Nephron (organoid): ENCODE results near the gene PLEKHG5.

Experiments used
- H3K27ac Mint-ChIP-seq, 3 experiments: 2 replicates each; pipeline ENCODE4 v1.8.0; 2020; ENCODE audit warnings: mixed read lengths in 3 of 3, mild to moderate bottlenecking in 2 of 3, moderate library complexity in 1 of 3
- H3K27me3 Mint-ChIP-seq: 2 replicates; pipeline ENCODE4 v1.8.0; 2021; ENCODE audit warnings: low read depth, mild to moderate bottlenecking, moderate library complexity, mixed read lengths
- H3K36me3 Mint-ChIP-seq: 2 replicates; pipeline ENCODE4 v1.8.0; 2020; ENCODE audit warnings: low read depth, mixed read lengths
- H3K4me1 Mint-ChIP-seq: 2 replicates; pipeline ENCODE4 v1.8.0; 2020; ENCODE audit warnings: mixed read lengths
- H3K4me3 Mint-ChIP-seq, 3 experiments: 2 replicates each; pipeline ENCODE4 v1.8.0; 2020; ENCODE audit warnings: mild to moderate bottlenecking in 3 of 3, mixed read lengths in 3 of 3, moderate library complexity in 2 of 3
- H3K9me3 Mint-ChIP-seq: 2 replicates; pipeline ENCODE4 v1.8.0; 2020; ENCODE audit warnings: mixed read lengths
- TF ChIP-seq, protein P1 (sequence below), 3 experiments: fragments of 200-600 bp; sonication (generic); IDR thresholded peaks; one replicate each; pipeline ENCODE4 v1.5.0; 2021; ENCODE audit warnings: antibody characterized with exemption in 3 of 3; ENCODE audit not compliant: unreplicated experiment in 3 of 3

The PLEKHG5 gene

DNA sequence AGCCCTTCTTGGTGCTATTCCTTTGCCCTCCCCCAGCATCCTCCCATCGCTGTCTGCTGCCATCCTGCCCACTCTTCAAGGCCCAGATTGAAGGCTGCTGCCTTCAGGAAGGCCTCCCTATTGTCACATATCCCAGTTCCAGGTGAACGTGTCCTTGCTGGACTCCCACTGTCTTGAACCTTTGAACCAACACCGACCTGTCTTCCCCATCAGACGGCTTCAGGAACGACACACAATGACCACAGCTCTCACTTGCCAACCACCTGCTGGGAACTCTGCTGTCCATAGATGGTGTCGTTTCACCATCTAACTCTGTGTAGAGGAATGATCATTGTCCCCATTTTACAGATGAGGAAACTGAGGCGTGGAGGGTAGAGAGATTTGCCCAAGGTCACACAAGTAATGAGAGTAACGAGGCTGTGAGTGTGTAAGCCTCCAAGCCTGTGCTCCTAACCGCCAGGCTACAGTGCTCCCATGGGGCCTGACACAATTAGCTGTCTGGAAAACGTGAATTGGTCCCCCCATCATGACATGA is 9.9 kb upstream of the PLEKHG5 start:
- H3K4me1 Mint-ChIP-seq = peaks cover 42% of the 10 kb centered on the region

DNA sequence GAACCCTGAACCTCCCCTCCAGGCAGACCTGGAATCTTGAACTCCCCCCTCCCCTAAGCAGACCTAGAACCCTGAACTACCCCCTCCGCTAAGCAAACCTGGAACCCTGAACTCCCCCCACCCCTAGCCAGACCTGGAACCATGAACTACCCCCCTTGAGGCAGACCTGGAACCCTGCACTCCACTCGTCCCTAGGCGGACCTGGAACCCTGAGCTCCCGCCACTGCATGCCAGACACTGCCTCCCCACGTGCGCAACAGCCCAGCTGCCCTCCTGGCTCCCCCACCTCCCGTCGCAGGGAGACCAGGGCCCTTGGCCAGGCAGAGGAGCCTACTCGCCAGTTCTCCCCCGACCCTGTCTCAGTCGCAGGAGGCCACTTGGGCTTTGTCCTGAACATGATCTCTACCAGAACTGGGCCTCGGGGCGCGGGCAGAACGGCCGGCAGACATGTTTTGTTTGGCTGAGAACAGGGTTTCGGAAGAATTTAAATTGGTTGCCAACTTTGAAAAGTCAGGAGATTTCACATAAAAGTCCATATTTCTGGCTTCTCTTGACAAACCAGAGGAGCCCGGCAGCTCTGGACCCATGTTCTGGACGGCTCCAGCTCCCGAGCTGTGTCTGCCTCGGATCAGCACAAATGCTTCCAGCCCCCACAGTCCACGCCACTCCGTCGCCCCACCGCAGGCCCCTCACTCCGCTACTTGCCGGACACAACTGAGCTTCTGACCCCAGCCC is 9.2 kb upstream of the PLEKHG5 start:
- Mint-ChIP-seq H3K36me3 (no peaks in the 10 kb centered on the region), H3K27me3 (peaks cover 18% of the 10 kb centered on the region), H3K9me3 (no peaks in the 10 kb centered on the region), H3K27ac (peak overlapping the region in 2 of 3 experiments; percentile 40 to 77), H3K4me1 (peaks cover 42% of the 10 kb centered on the region), H3K4me3 (peak overlapping the region in 2 of 3 experiments; percentile 9 to 21)
- TF ChIP-seq, protein P1, sequence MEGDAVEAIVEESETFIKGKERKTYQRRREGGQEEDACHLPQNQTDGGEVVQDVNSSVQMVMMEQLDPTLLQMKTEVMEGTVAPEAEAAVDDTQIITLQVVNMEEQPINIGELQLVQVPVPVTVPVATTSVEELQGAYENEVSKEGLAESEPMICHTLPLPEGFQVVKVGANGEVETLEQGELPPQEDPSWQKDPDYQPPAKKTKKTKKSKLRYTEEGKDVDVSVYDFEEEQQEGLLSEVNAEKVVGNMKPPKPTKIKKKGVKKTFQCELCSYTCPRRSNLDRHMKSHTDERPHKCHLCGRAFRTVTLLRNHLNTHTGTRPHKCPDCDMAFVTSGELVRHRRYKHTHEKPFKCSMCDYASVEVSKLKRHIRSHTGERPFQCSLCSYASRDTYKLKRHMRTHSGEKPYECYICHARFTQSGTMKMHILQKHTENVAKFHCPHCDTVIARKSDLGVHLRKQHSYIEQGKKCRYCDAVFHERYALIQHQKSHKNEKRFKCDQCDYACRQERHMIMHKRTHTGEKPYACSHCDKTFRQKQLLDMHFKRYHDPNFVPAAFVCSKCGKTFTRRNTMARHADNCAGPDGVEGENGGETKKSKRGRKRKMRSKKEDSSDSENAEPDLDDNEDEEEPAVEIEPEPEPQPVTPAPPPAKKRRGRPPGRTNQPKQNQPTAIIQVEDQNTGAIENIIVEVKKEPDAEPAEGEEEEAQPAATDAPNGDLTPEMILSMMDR (IDR thresholded peaks at IDR 0.05; ENCODE audit: unreplicated experiment in 3 of 3) = no peak

More for the DNA sequence above, 9.9 kb upstream of the PLEKHG5 start:
- H3K36me3 Mint-ChIP-seq = no peaks in the 10 kb centered on the region
- peak overlapping the region in 2 of 3 experiments; percentile 9 to 21 for H3K4me3 Mint-ChIP-seq
- TF ChIP-seq, protein P1 (IDR thresholded peaks at IDR 0.05; ENCODE audit: unreplicated experiment in 3 of 3) = no peak
- peak overlapping the region in 2 of 3 experiments; percentile 40 to 77 for H3K27ac Mint-ChIP-seq
- no peaks in the 10 kb centered on the region for H3K9me3 Mint-ChIP-seq
- peaks cover 15% of the 10 kb centered on the region for H3K27me3 Mint-ChIP-seq

DNA sequence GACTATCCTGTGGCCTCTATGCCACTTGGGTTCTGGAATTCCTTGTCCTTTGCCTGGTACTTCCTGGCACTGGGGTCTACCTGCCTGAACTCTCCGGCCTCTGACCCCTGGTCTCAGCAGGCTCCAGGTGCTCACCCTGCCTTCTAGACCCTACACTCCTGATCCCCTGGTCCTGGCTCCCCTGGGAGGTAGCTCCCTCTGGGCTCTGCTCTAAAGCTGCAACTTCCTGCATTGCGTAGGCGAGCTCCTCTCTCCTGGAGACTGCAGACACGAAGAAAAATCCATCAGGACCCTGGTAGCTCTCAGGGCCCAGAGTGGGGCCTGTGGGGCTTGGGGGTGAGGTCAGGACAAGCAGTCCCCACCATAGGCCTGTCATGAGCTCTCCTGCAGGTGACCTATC is 7.8 kb upstream of the PLEKHG5 start:
- Mint-ChIP-seq H3K4me3 (peak overlapping the region; percentile 67 to 81 (median 77)), H3K4me1 (peaks cover 42% of the 10 kb centered on the region), H3K27ac (peak overlapping the region in 1 of 3 experiments; percentile 54), H3K9me3 (no peaks in the 10 kb centered on the region), H3K27me3 (peaks cover 10% of the 10 kb centered on the region), H3K36me3 (no peaks in the 10 kb centered on the region)
- TF ChIP-seq, protein P1 (IDR thresholded peaks at IDR 0.05; ENCODE audit: unreplicated experiment in 3 of 3) = no peak

DNA sequence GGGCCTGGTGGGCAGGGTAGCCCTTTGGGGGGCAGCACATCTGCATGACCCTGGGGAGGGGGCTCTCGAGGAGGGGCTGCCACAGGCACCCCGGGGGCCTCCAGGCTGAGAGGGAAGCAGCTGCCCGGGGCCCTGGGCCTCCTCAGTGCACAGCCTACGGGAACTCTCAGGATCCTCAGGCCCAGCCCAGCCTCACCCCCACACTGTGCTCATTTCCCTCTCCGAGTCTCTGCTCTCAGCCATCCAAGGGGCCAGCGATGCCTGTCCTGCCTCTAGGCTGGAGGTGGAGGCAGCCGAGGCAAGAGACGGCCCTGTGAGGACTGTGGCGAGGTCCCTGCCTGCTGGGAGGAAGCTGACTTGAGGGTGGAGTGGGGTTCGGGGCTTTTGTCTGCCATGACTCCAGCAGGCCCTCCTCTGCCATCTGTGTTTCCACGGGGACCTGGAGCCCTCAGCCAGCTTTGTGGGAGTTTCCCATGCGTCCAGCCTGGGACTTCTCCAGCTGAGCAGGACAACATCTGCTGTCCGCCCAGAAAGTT is 7.2 kb upstream of the PLEKHG5 start:
- H3K9me3 Mint-ChIP-seq = no peaks in the 10 kb centered on the region
- TF ChIP-seq, protein P1 (IDR thresholded peaks at IDR 0.05; ENCODE audit: unreplicated experiment in 3 of 3) = no peak
- H3K27ac Mint-ChIP-seq = peak overlapping the region in 1 of 3 experiments; percentile 54
- peak overlapping the region; percentile 67 to 84 (median 81) for H3K4me3 Mint-ChIP-seq
- H3K27me3 Mint-ChIP-seq = peaks cover 8% of the 10 kb centered on the region
- H3K4me1 Mint-ChIP-seq = peaks cover 42% of the 10 kb centered on the region
- no peaks in the 10 kb centered on the region for H3K36me3 Mint-ChIP-seq

DNA sequence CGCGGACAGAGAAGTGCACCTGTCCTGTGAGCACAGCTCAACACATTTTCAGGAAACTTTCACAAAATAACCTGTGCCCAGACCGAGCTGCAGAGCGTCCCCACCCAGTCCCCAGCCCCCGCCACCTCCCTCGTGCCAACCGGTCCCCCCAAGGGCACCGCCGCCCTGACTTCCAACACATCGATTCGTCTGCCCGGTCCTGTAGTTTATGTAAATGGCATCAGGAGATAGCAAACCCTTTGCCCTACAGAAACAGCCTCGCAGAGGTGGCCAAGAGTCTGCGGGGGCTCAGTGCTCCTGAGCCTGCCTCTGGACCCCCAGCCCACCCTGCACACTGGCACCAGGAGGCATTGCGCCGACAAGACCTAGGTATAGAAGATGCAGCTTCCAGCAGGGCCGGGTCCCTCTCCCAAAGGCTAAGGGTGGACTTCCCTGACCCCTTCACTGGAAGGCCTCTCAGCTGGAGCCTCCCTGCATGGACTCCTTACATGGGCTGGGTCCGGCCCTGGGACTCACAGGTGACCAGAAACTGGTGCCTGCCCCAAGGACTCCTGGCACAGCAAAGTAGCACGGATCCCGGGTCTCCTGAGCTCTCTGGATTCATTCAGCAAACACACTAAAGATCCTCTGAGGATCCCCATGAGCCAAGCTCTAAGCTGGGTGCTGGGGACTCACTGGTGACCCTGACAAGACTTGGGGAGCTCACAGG is 6.6 kb upstream of the PLEKHG5 start:
- TF ChIP-seq, protein P1 (IDR thresholded peaks at IDR 0.05; ENCODE audit: unreplicated experiment in 3 of 3) = no peak
- Mint-ChIP-seq H3K4me3 (peak overlapping the region; percentile 81 to 84 (median 83)), H3K4me1 (peaks cover 42% of the 10 kb centered on the region), H3K27ac (peak overlapping the region in 2 of 3 experiments; percentile 19 to 83), H3K36me3 (no peaks in the 10 kb centered on the region), H3K27me3 (peaks cover 8% of the 10 kb centered on the region), H3K9me3 (no peaks in the 10 kb centered on the region)
